ENCODE measurements around the gene PROSER1. TPM values are rescaled to one million over a fixed set of nuclear protein-coding genes. Genes with fewer than 3 reads are reported as not detected.

PROSER1 gene
- total RNA-seq, 2 experiments from 2014 or later: 59.9 to 70.5 TPM

- Mint-ChIP-seq H3K27me3 (no peaks in the 10 kb centered on the region), H3K27ac (no peak overlapping the region), H3K9me3 (no peaks in the 10 kb centered on the region), H3K4me3 (no peak overlapping the region), H3K36me3 (peaks cover 11% of the 10 kb centered on the region), H3K4me1 (ENCODE audit: low read depth) (peaks cover 10% of the 10 kb centered on the region)
- CTCF ChIA-PET: interaction anchor here (0.8 to 3.4 kb wide), 4 partner anchors 14 to 569 kb away, joined by 3 to 23 read pairs (median 8); no protein-coding TSS in a partner anchor
- POLR2A ChIA-PET: no interaction called here
- no peak for DNase-seq
- intact Hi-C loops (cut with micrococcal nuclease): no loop called here
These were observed 9.7 kb upstream of the PROSER1 start for GRCh38 chr13:39047560-39047959.

GRCh38 chr13:39044536-39044935 lies 6.6 kb upstream of the PROSER1 start:
- peaks cover 21% of the 10 kb centered on the region for H3K4me1 Mint-ChIP-seq (ENCODE audit: low read depth)
- H3K4me3 Mint-ChIP-seq: no peak overlapping the region
- intact Hi-C loops (cut with micrococcal nuclease): no loop called here
- DNase-seq: no peak
- H3K27ac Mint-ChIP-seq: no peak overlapping the region
- H3K36me3 Mint-ChIP-seq: peaks cover 16% of the 10 kb centered on the region
- ChIA-PET POLR2A (no interaction called here), CTCF (no interaction called here)
- H3K27me3 Mint-ChIP-seq: no peaks in the 10 kb centered on the region
- H3K9me3 Mint-ChIP-seq: no peaks in the 10 kb centered on the region

GRCh38 chr13:39040206-39040605 lies 2.3 kb upstream of the PROSER1 start:
- H3K4me1 Mint-ChIP-seq (ENCODE audit: low read depth): peaks cover 30% of the 10 kb centered on the region
- H3K36me3 Mint-ChIP-seq: peaks cover 16% of the 10 kb centered on the region
- DNase-seq: no peak
- CTCF ChIA-PET: interaction anchor here (1.0 to 1.4 kb wide), 2 partner anchors 11 to 576 kb away, joined by 3 to 4 read pairs; no protein-coding TSS in a partner anchor
- intact Hi-C loops (cut with micrococcal nuclease): no loop called here
- H3K4me3 Mint-ChIP-seq: peak overlapping the region; percentile 31
- H3K9me3 Mint-ChIP-seq: no peaks in the 10 kb centered on the region
- H3K27me3 Mint-ChIP-seq: no peaks in the 10 kb centered on the region
- POLR2A ChIA-PET: no interaction called here
- H3K27ac Mint-ChIP-seq: peak overlapping the region; percentile 43

GRCh38 chr13:39039041-39039440 lies 1.2 kb upstream of the PROSER1 start:
- Mint-ChIP-seq H3K9me3 (no peaks in the 10 kb centered on the region), H3K4me1 (ENCODE audit: low read depth) (peaks cover 31% of the 10 kb centered on the region), H3K27me3 (no peaks in the 10 kb centered on the region), H3K36me3 (peaks cover 9% of the 10 kb centered on the region), H3K4me3 (peak overlapping the region; percentile 89), H3K27ac (peak overlapping the region; percentile 95)
- POLR2A ChIA-PET: interaction anchor here (0.6 to 2.3 kb wide), 5 partner anchors 15 to 269 kb away, joined by 3 to 10 read pairs (median 3); no protein-coding TSS in a partner anchor
- DNase-seq: no peak
- intact Hi-C loops (cut with micrococcal nuclease): loop anchor here (2.0 to 10.0 kb wide), 6 partner anchors 56 to 1626 kb away; partner anchors contain the start of genes FOXO1 and LHFPL6
- CTCF ChIA-PET: interaction anchor here (1.0 to 1.8 kb wide), 2 partner anchors 574 to 577 kb away, joined by 4 to 7 read pairs; no protein-coding TSS in a partner anchor

- intact Hi-C loops (cut with micrococcal nuclease): loop anchor here (1.0 to 10.0 kb wide), 9 partner anchors 56 to 1626 kb away; partner anchors contain the start of genes COG6, FOXO1, LHFPL6 and UFM1
- DNase-seq: peak; percentile 83
- CTCF ChIA-PET: interaction anchor here (0.6 to 1.8 kb wide), 5 partner anchors 12 to 1981 kb away, joined by 3 to 7 read pairs (median 3); no protein-coding TSS in a partner anchor
- peaks cover 35% of the 10 kb centered on the region for H3K4me1 Mint-ChIP-seq (ENCODE audit: low read depth)
- H3K9me3 Mint-ChIP-seq: no peaks in the 10 kb centered on the region
- H3K4me3 Mint-ChIP-seq: peak overlapping the region; percentile 89
- H3K27me3 Mint-ChIP-seq: no peaks in the 10 kb centered on the region
- peak overlapping the region; percentile 95 for H3K27ac Mint-ChIP-seq
- H3K36me3 Mint-ChIP-seq: peaks cover 9% of the 10 kb centered on the region
- POLR2A ChIA-PET: interaction anchor here (0.6 to 2.3 kb wide), 5 partner anchors 15 to 269 kb away, joined by 3 to 10 read pairs (median 3); no protein-coding TSS in a partner anchor
These were observed 711 bp upstream of the PROSER1 start for GRCh38 chr13:39038569-39039030.

- H3K4me1 Mint-ChIP-seq (ENCODE audit: low read depth): peaks cover 37% of the 10 kb centered on the region
- CTCF ChIA-PET: interaction anchor here (0.7 to 1.8 kb wide), 7 partner anchors 14 to 579 kb away, joined by 3 to 7 read pairs (median 4); no protein-coding TSS in a partner anchor
- POLR2A ChIA-PET: interaction anchor here (1.0 to 2.3 kb wide), 4 partner anchors 10 to 619 kb away, joined by 3 to 10 read pairs (median 8); no protein-coding TSS in a partner anchor
These were observed 444 bp downstream of the PROSER1 start for GRCh38 chr13:39037410-39037879.

GRCh38 chr13:39036212-39036611 lies 1.7 kb downstream of the PROSER1 start:
- Mint-ChIP-seq H3K27ac (peak overlapping the region; percentile 83), H3K4me1 (ENCODE audit: low read depth) (peaks cover 44% of the 10 kb centered on the region), H3K27me3 (no peaks in the 10 kb centered on the region), H3K36me3 (peaks cover 13% of the 10 kb centered on the region), H3K9me3 (no peaks in the 10 kb centered on the region), H3K4me3 (peak overlapping the region; percentile 89)
- POLR2A ChIA-PET: interaction anchor here (1.9 kb wide), 1 partner anchor 9 kb away, joined by 8 read pairs; no protein-coding TSS in a partner anchor
- DNase-seq: peak; percentile 26
- CTCF ChIA-PET: interaction anchor here (0.6 to 1.5 kb wide), 4 partner anchors 14 to 580 kb away, joined by 4 to 5 read pairs (median 4); no protein-coding TSS in a partner anchor
- intact Hi-C loops (cut with micrococcal nuclease): loop anchor here (5.0 to 10.0 kb wide), 3 partner anchors 111 to 1629 kb away; partner anchors contain the start of gene FOXO1

More at GRCh38 chr13:39037410-39037879, 444 bp downstream of the PROSER1 start:
- peak overlapping the region; percentile 95 for H3K27ac Mint-ChIP-seq
- H3K27me3 Mint-ChIP-seq: no peaks in the 10 kb centered on the region
- peaks cover 9% of the 10 kb centered on the region for H3K36me3 Mint-ChIP-seq
- H3K4me3 Mint-ChIP-seq: peak overlapping the region; percentile 89
- intact Hi-C loops (cut with micrococcal nuclease): loop anchor here (5.0 to 10.0 kb wide), 3 partner anchors 110 to 1627 kb away; partner anchors contain the start of gene FOXO1
- no peaks in the 10 kb centered on the region for H3K9me3 Mint-ChIP-seq
- no peak for DNase-seq

- ChIA-PET CTCF (interaction anchor here (1.5 kb wide), 1 partner anchor 580 kb away, joined by 4 read pairs; no protein-coding TSS in a partner anchor), POLR2A (interaction anchor here (1.9 kb wide), 1 partner anchor 8 kb away, joined by 8 read pairs; no protein-coding TSS in a partner anchor)
- Mint-ChIP-seq H3K9me3 (no peaks in the 10 kb centered on the region), H3K27ac (no peak overlapping the region), H3K36me3 (peaks cover 12% of the 10 kb centered on the region), H3K4me3 (peak overlapping the region; percentile 89), H3K4me1 (ENCODE audit: low read depth) (peaks cover 43% of the 10 kb centered on the region), H3K27me3 (no peaks in the 10 kb centered on the region)
- DNase-seq: no peak
- intact Hi-C loops (cut with micrococcal nuclease): loop anchor here (5.0 to 10.0 kb wide), 3 partner anchors 112 to 1629 kb away; partner anchors contain the start of gene FOXO1
These were observed 2.1 kb downstream of the PROSER1 start for GRCh38 chr13:39035799-39036198.

- peaks cover 37% of the 10 kb centered on the region for H3K4me1 Mint-ChIP-seq (ENCODE audit: low read depth)
- peak overlapping the region; percentile 89 for H3K4me3 Mint-ChIP-seq
- H3K9me3 Mint-ChIP-seq: no peaks in the 10 kb centered on the region
- intact Hi-C loops (cut with micrococcal nuclease): loop anchor here (5.0 to 10.0 kb wide), 3 partner anchors 112 to 1630 kb away; partner anchors contain the start of gene FOXO1
- H3K27me3 Mint-ChIP-seq: no peaks in the 10 kb centered on the region
- DNase-seq: no peak
- H3K27ac Mint-ChIP-seq: no peak overlapping the region
- peaks cover 12% of the 10 kb centered on the region for H3K36me3 Mint-ChIP-seq
- ChIA-PET POLR2A (no interaction called here), CTCF (no interaction called here)
These were observed 2.7 kb downstream of the PROSER1 start for GRCh38 chr13:39035204-39035603.

- POLR2A ChIA-PET: no interaction called here
- CTCF ChIA-PET: interaction anchor here (1.9 kb wide), 1 partner anchor 578 kb away, joined by 5 read pairs; no protein-coding TSS in a partner anchor
- intact Hi-C loops (cut with micrococcal nuclease): loop anchor here (10.0 kb wide), 1 partner anchor 1631 kb away; the partner anchor contains the start of gene FOXO1
- no peak for DNase-seq
- H3K4me3 Mint-ChIP-seq: no peak overlapping the region
- no peaks in the 10 kb centered on the region for H3K27me3 Mint-ChIP-seq
- peaks cover 11% of the 10 kb centered on the region for H3K36me3 Mint-ChIP-seq
- no peaks in the 10 kb centered on the region for H3K9me3 Mint-ChIP-seq
- H3K27ac Mint-ChIP-seq: no peak overlapping the region
- H3K4me1 Mint-ChIP-seq (ENCODE audit: low read depth): peaks cover 29% of the 10 kb centered on the region
These were observed 3.8 kb downstream of the PROSER1 start for GRCh38 chr13:39034085-39034484.

- CTCF ChIA-PET: interaction anchor here (0.8 to 1.9 kb wide), 3 partner anchors 15 to 584 kb away, joined by 3 to 5 read pairs (median 5); no protein-coding TSS in a partner anchor
- peaks cover 29% of the 10 kb centered on the region for H3K4me1 Mint-ChIP-seq (ENCODE audit: low read depth)
- H3K27ac Mint-ChIP-seq: no peak overlapping the region
- intact Hi-C loops (cut with micrococcal nuclease): loop anchor here (10.0 kb wide), 1 partner anchor 1633 kb away; the partner anchor contains the start of gene FOXO1
- peaks cover 16% of the 10 kb centered on the region for H3K36me3 Mint-ChIP-seq
- no peaks in the 10 kb centered on the region for H3K9me3 Mint-ChIP-seq
- POLR2A ChIA-PET: no interaction called here
- H3K27me3 Mint-ChIP-seq: no peaks in the 10 kb centered on the region
- H3K4me3 Mint-ChIP-seq: no peak overlapping the region
- DNase-seq: no peak
These were observed 5.7 kb downstream of the PROSER1 start for GRCh38 chr13:39032150-39032549.

GRCh38 chr13:39025433-39025839 lies 12.5 kb downstream of the PROSER1 start:
- no peak overlapping the region for H3K4me3 Mint-ChIP-seq
- H3K4me1 Mint-ChIP-seq (ENCODE audit: low read depth): no peaks in the 10 kb centered on the region
- H3K36me3 Mint-ChIP-seq: peaks cover 36% of the 10 kb centered on the region
- intact Hi-C loops (cut with micrococcal nuclease): no loop called here
- CTCF ChIA-PET: interaction anchor here (0.7 kb wide), 1 partner anchor 276 kb away, joined by 3 read pairs; no protein-coding TSS in a partner anchor
- no peaks in the 10 kb centered on the region for H3K9me3 Mint-ChIP-seq
- POLR2A ChIA-PET: no interaction called here
- no peaks in the 10 kb centered on the region for H3K27me3 Mint-ChIP-seq
- H3K27ac Mint-ChIP-seq: no peak overlapping the region
- no peak for DNase-seq

Measured in activated CD4-positive, alpha-beta memory T cell treated with anti-CD3 and anti-CD28 coated beads for 36 hours (primary cell).